GM21367 (cell line): ENCODE data around the gene PDE3A.

Source experiments
- ATAC-seq: cut with Tn5 transposase; IDR thresholded peaks from one replicate; pipeline ENCODE4 v1.9.1; 2021; ENCODE audit not compliant: unreplicated experiment

The PDE3A gene

DNA sequence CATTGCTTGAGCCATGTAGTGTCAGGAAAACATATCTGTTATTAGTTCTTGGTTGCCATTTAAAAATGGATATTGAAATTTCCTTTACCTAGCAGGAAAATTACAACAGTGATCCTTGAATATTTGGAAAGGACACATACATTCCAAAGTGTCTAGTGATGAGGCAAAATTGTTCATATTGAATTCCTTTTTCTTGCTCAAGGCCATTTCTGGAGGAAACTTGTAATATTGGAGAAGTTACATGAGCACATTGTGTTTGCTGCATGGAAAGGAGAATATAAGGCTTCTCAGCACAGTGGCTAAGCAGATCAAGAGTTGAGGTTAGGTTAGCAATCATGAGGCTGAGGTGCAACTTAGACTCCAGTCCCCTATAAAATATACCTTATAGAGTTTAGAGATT lies 121.9 kb downstream of the PDE3A start:
- no peak for ATAC-seq

DNA sequence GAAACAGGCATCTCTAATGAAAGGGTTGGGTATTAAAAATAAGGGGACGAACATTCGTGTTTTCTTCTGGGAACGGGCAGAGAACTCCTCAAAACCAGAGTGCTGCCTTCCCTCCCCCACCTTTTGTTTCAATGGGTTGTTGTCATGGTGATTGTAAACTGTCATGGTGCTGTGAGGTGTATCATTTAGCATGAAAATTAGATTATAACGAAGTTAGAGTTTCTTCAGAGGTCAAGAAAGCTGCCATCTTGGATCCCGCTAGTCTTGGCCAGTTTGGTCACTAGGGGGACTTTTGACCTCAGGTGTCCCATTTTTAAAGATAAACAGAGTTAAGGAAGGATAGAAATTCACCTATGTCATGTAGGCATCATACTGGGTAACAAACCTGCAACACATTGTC lies 123.0 kb downstream of the PDE3A start:
- ATAC-seq, result no peak

DNA sequence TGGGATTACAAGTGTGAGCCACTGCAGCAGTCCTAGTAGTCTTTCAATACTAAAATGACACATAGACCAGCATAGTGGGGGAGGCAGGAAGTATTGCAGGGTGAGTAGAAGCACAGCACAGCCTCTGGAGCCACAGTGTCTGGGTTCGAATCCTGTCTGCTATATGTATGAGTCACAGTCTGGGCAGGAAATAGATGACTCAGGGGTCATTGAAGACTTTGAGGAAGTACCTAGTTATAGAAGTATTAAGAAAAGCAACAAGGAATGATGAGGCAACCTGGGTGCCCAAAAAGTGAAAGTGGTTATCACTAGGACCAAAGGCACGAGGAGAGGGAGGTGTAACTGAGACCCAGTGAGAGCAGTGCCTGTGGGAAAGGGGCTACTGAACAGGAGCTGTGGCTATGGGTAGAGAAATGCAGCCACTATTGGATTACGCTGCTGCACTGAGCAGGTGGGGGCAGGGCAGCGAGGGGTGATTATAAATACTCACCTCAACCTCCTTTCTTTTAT lies 124.0 kb downstream of the PDE3A start:
- no peak for ATAC-seq

DNA sequence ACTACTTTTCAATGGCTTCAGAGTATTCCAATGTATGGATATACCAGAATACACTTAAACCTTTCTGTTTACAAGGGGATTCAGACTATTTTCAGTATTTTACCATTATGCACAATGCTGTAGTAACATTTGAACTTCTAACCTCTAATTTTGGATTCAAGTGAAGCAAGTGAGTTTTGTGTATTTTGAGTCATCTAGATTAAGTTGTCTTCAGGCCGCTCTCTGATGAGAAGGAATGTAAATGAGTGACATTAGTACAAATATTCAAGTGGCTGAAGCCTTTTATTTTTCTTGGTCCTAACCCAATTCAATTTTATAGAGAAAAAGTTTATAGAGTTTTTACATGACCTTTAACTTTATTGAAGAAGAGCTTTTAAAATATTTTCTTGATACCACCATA lies 125.6 kb downstream of the PDE3A start:
- ATAC-seq, result no peak

DNA sequence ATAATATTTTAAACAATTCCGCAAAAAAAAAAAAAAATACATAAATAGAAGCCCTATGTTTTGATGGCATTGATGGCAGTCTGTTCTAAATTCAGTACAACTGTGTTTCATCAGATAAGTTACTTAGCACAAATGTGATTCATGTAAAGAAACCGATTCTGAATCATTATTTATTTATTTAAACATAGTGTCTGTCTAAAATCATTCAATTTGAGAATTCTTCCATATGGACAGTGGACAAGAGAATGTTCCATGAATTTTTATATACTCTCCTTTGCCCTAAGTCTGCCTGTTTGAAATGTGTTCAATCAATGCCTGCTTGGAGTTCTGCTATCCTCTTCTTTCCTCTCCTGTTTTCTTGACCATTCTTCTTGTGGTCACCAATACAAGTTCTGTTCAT lies 126.5 kb downstream of the PDE3A start:
- no peak for ATAC-seq

DNA sequence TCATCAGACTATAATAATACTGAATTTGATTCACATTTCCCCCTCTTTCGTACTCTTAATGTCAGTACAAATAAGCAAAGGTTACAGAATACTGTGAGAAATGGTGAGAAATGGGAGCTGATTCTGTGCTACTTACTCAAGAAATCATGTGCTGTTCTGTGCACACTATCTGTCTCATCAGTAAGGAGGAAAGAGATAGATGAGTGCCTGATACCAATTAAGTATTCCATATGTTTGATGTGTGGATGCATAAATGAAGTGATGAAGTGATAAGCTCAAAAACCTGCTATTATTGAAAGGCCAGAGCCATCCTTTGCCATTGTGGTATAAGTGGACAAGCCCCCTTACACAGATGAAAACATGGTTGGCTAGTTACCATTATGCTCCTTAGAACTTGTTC lies 127.7 kb downstream of the PDE3A start:
- ATAC-seq, result no peak

DNA sequence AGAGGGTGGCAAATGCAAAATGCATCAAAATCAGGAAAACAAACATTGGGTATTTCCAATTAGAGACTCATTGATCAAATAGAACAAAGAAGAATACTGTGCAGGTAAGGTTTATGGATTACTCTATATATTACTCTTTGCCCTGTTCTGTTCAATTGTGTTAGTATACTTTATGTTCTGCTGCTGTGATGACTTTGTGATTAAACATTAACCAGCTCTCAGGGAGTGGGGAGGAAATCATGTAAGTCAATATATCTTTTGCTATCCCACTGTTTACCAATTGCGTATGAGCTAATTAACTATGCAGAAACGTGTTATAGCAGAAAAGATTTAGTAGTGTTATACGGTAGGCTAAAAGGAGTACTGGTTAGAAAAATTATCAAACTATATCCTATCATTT lies 129.4 kb downstream of the PDE3A start:
- ATAC-seq, result no peak

DNA sequence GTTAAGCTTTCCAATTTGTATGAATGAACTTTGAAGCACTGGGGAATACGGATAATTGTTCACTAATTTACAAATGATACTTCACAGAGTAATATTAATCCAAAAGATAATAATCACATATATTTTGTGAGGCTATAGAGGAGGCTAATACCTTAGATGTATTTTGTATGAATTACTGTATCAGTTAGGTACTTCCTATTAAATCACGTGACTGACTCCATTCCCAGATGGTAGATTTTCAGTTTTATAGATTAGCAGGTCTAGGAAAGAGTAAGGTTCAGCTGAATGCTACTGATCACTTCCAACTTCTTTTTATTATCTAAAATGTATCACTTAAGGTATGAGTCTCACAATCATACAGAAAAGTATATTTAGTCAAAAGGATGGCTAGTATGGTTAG lies 133.6 kb downstream of the PDE3A start:
- ATAC-seq, result no peak

DNA sequence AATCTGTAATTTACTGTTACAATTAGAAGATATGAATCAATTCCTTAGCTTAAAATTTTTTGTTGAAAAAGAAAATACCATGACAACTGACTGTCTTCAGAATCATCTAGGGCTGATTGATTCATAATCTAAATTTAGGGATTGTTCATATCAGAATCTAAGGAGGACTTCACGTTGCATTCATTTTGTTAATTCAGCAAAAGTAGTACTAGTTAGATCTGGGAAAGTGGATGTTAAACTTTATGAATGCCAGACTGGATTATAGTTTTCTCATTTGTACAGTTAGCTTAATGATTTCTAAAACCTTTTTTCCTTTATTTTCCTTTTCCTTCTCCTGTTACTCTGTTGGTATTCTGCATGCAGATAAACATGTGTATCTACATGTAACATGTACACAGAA lies 135.5 kb downstream of the PDE3A start:
- no peak for ATAC-seq

DNA sequence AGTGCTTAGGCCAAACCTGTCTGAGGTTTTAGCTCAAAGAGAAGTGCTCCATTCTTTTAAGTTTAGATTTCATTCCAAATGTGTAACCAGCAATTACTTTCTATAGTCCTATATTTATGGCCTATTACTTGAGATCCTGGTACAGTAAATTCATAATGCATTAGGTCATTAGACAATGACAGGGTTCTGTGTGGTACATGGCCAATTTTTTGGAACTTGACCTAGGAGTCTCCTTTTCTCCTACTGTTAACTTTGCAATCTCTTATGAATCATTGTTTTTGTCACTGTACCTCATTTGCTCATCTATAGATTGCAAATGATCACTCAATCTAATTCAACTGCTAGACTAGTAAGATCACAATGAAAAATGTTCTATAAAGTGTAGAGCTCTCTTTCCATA lies 136.7 kb downstream of the PDE3A start:
- no peak for ATAC-seq

DNA sequence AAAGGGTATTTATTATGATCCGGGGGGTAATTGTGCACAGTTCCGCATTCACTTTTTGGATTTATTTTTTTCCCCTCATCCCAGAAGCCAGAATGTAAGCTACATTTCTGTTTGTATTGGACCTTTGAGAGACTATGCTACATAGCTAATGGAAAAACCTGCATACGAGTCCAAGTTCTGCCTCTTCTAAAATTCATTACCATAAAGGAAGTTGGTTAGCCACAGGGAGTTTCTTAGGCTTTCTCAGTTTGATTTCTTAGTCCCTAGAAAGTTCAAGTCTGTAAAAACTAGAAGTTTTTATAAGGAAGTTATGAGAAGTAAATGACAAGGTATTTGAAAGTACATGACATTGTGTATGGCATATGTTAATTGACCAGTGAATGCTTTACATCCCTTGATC lies 138.7 kb downstream of the PDE3A start:
- ATAC-seq, result no peak

DNA sequence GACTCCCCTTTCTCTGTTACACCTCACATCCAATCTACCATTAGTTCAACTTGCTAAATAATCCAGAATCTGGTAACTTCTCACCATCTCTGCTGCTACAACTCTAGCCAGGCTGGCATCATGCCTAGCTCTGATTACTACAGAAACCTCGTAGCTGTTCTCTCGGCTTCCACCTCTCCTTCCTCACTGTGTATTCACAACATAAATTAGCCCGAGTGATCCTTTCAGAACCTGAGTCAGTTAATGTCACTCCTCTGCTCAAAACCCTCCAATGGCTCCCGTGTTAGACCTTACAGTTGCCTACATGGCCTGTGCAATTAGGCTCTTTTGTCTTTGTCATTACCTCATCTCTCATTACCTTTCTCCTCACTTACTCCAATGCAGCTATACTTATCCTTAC lies 139.4 kb downstream of the PDE3A start:
- ATAC-seq, result no peak

DNA sequence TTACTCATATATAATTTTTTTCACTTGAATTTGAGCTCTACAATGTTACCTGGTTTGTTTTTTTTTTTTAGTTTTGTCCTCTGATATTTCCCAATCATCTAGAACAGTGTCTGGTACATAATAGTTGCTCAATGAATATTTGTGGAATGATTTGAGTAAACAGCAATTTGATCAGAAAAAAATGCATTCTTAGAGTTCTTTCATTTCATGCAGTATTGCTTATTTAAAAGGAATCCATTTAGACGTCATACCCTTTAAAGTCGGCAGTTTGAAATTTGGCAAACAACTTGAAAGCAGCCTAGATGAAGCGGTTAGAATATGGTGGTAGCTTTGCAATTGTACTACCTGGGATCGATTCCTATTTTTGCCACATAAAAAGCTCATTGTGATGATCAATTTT lies 140.0 kb downstream of the PDE3A start:
- ATAC-seq, result no peak

DNA sequence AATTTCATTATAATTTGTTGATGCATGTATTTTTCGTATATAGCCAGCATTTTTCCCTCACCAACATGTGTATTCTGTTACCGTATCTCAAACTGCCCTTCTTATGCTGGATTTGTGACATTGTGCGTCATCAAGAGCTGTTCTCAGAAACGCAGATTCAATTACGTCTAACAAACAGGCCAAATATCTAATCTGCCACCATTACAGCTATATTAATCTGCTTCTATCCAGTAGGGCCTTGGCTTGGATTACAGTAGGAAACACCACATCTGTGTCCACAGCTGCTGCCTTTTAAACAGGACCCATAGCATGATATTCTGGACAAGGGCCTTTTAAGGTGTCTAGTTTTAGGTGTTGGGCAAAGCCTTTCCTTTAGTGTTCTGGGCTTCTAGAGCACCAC lies 140.6 kb downstream of the PDE3A start:
- ATAC-seq, result no peak

DNA sequence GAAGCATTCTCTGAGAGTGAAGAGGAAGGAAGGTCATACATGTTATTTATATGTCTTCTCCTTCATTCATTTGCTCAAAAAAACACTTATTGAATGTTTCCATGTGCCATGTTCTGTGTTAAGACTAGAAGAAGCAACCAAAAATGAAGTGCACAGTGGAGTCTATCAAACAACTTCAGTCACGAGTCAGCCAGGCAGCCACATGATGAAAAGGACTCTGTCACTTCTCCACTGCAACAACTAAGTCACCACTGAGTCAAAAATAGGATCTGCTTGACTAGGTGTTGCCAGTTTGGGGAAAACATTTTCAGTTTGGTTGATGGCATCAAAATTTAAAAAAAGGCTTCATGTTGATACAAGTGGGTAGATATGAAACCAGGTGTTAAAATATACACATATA lies 142.5 kb downstream of the PDE3A start:
- no peak for ATAC-seq

DNA sequence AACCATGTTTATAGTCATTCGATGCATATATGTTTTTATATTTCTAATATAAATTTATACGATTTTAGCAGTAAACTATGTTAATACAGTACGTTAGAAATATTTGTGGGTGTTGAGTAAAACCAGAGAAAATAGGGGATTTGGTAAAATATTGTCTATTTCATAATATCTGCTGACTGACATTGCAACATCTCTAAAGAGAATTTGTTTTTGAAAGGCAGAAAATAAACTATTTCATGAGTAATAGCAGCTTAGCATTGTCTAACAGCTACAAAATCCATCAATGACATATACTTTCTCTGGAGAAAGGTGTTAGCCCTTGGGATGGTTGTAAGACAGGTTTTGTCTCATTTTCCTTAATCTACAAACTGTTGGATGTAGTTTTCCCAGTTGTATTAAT lies 144.9 kb downstream of the PDE3A start:
- no peak for ATAC-seq

DNA sequence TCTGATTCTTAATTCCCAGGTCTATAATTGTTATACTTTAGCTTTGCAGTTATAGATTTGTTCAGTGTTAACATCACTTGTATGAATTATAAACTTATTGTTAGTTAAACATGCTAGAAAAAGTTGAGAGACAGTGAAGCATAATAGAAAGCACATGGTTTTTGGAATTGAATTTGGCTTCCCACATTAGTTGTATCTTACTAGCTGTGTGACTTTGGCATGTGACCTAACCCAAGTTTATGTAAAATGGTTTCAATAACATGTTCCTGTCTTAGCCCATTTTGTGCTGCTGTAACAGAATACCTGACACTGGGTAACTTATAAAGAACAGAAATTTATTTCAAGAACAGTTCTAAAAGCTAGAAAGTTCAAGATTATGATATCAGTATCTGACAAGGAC lies 146.3 kb downstream of the PDE3A start:
- ATAC-seq, result no peak

DNA sequence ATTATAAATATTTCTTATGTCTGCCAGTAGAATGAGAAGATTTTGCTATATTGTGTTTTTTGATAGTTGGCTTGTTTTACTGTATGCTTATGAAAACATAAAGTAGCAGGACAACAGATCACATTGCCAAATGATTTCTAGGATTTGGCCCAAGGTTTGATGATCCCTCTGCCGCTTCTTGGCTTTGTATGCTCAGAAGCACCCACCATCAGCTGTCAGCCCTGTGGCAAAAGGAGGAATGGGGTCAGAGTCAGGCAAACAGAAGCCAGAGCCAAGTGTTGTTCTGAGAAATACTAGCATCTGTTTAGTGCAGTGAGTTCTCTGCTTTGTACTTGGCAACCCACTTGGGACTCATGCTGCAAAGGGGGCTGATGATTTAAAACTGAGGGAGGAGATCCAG lies 152.2 kb downstream of the PDE3A start:
- no peak for ATAC-seq

DNA sequence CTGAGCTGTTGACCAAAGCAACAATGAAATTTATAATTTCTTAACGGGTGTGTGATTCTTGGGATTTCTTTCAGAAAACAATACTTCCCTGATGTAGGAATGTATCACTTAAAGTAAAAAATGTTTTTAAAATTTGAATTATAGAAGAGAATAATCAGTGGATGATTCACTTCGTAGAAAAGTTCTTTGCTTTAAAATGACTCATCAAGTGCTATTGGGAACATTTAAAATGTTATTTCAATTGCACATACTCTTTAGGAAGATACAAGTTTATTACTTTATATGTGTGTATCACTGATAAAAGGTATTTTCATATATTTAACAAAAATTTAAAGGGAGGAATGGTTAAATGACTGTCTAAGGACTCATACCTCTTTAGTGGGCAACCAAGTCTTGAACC lies 155.3 kb downstream of the PDE3A start:
- ATAC-seq, result no peak

DNA sequence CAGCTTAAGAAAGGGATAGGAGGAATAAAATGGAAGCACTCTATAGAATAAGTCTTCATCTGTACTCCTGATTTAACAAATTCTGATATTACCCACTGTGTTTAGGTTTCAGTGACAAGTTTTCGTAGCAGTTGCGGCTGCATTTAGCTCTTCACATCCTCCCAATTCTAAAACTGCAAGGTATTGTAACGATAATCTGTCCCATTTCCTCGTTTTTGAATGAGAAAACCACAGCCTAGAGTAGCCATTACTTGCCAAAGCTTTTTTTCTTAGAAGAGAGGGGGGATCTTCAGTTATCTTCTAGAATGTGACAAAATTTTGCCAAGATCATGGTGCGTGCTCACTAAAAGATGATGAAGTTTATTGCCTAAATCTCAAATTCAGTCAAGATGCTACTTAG lies 155.8 kb downstream of the PDE3A start:
- ATAC-seq, result no peak

DNA sequence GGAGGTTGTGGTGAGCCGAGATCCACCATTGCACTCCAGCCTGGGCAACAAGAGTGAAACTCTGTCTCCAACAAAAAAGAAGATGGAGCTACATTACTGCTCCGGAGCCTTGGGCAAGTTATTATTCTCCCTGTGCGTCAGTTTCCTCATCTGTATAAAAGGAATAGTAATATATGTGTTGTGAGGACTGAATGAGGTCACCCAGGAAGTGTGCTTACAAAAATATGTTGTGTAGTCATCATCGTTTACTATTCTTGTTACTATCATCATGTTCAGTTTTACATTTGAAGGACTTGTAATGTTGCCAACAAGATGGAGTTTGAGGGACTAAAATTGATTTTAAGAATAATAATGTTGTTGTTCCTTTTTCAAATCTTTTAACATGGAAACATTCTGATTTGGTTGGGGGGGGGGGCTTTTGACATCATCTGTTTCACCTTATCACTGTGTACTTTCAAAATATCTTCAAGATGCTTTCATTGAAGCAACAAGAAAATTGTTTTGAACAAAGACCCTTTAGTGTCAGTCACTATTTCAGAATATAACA lies 156.8 kb downstream of the PDE3A start:
- no peak for ATAC-seq

DNA sequence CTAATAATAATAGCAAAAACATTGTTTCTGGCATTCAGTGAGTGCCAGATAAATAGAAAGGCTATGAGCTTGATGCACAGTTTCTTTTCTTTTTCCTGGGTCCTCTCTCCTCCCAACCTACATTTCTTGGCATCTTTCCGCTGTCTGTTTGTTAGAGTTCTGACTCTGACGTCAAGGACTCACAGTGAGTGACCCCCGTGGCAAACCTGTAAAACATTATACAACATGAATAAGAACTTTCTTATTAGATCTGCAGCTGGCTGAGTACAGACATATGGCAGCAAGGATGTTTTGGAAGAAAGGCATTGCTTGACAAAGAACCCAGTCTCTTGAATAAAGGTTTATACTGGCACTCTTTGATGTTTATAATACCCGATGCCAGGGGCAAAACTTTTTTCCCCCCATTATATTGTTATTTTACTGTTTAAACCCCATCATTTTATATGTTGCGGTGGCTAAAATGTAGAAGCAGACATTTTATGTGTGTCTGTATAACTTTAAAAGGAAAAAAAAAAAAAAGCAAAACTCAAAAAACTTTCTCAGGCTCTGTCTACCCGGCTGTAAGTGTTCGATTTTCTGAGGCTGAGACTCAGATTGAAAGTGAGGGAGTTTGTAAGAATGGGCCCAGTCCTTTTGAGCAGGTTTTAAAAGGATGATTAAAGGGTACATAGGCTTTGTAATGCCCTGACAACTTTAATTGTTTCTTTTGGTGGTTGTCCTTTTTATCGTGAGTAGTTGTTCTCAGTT lies 159.3 kb downstream of the PDE3A start:
- ATAC-seq, result no peak

DNA sequence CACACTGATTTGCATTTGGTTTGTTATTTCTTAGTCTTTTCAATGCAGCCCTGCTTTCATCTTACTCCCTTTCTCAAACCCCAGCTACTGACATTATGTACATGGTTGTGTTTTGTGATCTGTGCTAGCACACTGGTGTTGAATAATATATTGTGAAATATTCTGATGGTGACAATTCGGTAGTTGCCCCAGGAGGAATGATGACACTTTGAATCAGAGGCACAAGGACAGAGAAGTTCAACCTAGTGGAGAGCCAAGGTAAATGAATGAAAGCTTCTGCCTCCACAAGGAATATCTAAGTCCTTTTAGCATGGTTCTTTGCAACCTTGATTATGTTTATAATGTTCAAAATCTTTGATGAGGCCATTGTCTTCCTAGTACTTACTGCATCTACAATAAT lies 159.9 kb downstream of the PDE3A start:
- ATAC-seq, result no peak
